Activated CD8-positive, alpha-beta memory T cell treated with anti-CD3 and anti-CD28 coated beads for 24 hours (primary cell): ENCODE results near the gene NLK.
"Not testable (repeated sequence)": the region's sequence is repeated elsewhere in the genome, so short reads cannot be mapped to it uniquely, and the experiment has no call there.

ENCODE experiments used
- DNase-seq: peaks from one replicate; pipeline ENCODE4 v3.0.0-alpha.2; 2020

NLK gene

DNA sequence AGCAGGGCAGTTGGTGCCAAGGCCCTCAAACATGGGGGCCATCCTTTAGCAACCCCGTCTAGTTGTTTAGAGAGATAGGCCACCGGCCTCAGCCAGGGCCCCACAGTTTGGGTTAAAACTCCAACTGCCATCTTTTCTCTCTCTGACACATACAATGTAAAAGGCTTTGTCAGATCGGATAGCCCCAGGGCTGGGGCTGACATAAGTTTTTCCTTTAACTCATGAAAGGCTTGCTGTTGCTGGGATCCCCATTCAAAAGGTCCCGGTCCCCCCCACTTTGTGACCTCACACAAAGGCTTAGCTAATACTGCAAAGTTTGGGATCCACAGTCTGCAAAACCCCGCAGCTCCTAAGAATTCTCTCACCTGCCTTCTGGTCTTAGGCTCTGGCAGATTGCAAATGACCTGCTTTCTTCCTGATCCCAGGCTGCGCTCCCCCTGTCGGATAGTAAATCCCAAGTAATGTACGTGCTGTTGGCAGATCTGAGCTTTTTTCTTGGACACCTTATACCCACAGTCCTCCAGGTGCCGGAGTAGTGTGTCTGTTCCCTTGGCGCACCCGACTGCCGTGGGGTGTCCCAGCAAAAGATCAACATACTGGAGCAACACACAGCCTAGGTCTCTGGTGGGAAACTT, 192.7 kb downstream of the NLK start:
- DNase-seq, result not testable (repeated sequence)

DNA sequence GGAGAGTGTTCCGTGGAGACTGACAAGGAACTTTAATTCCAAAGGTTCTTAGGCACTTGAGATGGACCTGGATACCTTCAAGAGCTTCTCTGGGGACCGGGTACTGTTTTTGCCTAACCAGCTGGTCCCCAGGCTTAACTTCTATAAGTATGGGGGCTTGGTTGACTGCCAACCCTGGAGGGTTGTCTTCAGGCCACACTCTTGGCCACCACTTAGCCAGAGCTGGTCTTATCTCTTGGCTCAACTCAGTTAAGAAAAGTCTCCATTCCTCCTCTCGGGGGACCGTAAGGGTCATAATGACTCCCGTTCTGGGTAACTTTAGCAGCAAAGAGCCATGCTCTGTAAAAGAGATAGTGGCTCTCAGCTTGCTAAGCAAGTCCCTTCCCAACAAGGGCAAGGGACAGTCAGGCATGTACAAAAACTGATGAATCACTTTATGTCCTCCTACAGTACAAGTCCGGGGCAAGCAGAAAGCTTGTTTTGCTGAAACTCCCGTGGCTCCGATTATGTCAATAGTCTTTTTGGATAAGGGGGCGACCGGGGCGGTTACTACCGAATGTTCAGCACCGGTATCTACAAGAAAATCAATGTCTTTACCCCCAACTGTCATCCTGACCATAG, 193.7 kb downstream of the NLK start:
- DNase-seq, result not testable (repeated sequence)

DNA sequence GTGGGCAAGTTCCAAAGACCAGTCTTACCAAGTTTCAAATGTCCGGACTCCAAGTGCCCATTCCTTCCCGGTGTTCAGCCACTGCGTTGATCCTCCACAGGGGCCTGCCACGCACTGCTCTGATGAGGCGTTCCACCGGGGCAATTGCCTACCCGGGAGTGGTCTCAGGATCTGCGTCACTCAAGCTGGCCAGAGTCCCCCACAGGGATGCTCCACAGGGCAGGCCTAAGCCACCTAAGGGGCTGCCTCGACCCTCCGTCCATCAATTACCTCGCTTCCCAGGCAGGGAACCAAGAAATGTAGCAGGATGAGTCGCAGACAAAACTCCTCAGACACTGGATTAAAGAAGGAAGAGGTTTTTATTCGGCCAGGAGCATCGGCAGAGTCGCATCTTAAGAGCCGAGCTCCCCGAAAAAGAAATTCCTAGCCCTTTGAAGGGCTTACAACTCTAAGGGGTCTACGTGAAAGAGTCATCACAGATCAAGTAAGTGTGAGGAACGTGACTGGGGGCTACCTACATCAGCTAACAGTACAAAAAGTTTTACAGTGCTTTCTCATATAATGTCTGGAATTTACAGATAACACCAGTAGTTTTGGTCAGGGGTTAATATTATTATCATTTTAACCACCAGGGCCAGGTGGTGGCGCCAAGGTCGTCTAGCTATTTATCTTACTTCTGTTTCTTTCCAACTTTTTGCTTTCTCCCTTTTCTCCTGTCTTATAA, 196.2 kb downstream of the NLK start:
- not testable (repeated sequence) for DNase-seq

DNA sequence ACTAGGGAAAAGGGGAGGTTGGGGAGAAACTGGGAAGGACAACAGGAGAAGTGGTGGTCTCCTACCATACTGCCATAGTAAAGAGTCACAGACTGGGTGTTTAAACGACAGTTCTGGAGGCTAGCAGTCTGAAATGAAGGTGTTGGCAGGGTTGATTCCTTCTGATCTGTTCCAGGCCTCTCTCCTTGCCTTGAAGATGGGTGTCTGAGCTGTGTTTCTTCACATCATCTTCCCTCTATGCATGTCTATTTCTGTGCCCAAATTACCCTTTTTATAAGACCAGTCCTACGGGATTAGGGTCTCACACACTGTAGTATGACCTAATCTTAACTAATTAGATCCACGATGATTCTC, 196.8 kb downstream of the NLK start:
- DNase-seq, result no peak

DNA sequence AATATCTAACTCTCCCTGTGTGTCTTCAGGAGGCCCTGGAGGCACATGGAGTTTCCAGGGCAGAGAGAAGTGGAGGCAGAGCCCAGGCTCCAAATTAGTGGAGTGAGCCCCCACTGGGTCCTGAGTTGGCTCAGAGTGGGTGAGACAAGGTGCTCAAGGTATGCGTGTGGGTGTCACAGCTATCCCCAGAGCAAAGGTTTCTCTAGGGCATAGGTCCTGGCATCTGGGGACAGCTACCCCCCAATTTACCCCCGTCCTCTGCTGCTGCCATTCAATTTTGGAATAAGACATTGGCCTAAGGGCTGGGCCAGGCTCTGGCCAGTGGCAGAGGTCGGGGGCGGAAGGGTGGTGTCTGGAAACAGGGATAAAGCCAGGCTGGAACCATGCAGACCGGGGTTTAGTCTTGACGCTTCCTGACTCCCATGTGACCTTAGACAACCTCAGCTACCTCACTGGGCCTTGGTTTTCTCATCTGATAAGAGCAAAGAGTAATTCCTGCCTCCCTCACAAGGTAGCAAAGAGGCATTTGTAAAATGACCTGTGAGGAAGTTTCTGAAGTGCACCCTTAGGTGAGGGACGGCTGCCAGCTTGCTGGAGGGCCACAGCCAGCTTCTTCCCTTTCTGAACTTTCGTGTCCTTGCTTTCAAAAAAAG, 198.3 kb downstream of the NLK start:
- DNase-seq, result no peak

GRCh38 chr17:28242791-28243190, 200.3 kb downstream of the NLK start:
- no peak for DNase-seq

- not testable (repeated sequence) for DNase-seq
Measured at GRCh38 chr17:28243268-28243667, 200.8 kb downstream of the NLK start.

GRCh38 chr17:28244446-28244845, 202.0 kb downstream of the NLK start:
- DNase-seq, result no peak
